AML-193 (cell line): ENCODE results near the gene GRB2.

ENCODE experiments used
- DNase-seq, 2 experiments: peaks; one replicate each; lab custom pipeline; 2025; lab: John Stamatoyannopoulos, UW

The GRB2 gene

GRCh38 chr17:75414488-75414887 is 9.0 kb upstream of the GRB2 start:
- no peak for DNase-seq

- peak; percentile 72 to 83 for DNase-seq
These were observed 7.2 kb upstream of the GRB2 start for GRCh38 chr17:75412455-75413317.

- DNase-seq = peak; percentile 77 to 85
These were observed 6.0 kb upstream of the GRB2 start for GRCh38 chr17:75411328-75412067.

- DNase-seq = no peak
These were observed 4.7 kb upstream of the GRB2 start for GRCh38 chr17:75410141-75410540.

- DNase-seq = no peak
These were observed 2.3 kb upstream of the GRB2 start for GRCh38 chr17:75407655-75408352.

GRCh38 chr17:75406222-75406615 is 741 bp upstream of the GRB2 start:
- peak in 1 of 2 experiments; percentile 42 for DNase-seq

- DNase-seq = peak in 1 of 2 experiments; percentile 16
These were observed 630 bp downstream of the GRB2 start for GRCh38 chr17:75404731-75405364.

GRCh38 chr17:75404223-75404730 is 1.2 kb downstream of the GRB2 start:
- peak; percentile 90 to 92 for DNase-seq

- DNase-seq = no peak
These were observed 2.3 kb downstream of the GRB2 start for GRCh38 chr17:75403131-75403530.

- no peak for DNase-seq
These were observed 3.5 kb downstream of the GRB2 start for GRCh38 chr17:75402026-75402425.

- DNase-seq = no peak
These were observed 5.0 kb downstream of the GRB2 start for GRCh38 chr17:75400326-75400939.

- no peak for DNase-seq
These were observed 7.2 kb downstream of the GRB2 start for GRCh38 chr17:75398279-75398678.

GRCh38 chr17:75397217-75397616 is 8.3 kb downstream of the GRB2 start:
- no peak for DNase-seq

- DNase-seq = no peak
These were observed 8.7 kb downstream of the GRB2 start for GRCh38 chr17:75396796-75397195.

- DNase-seq = no peak
These were observed 9.5 kb downstream of the GRB2 start for GRCh38 chr17:75396025-75396424.

- DNase-seq = no peak
These were observed 11.1 kb downstream of the GRB2 start for GRCh38 chr17:75394332-75394918.

- peak; percentile 95 to 98 for DNase-seq
These were observed 11.8 kb downstream of the GRB2 start for GRCh38 chr17:75393523-75394331.

- DNase-seq = no peak
These were observed 12.9 kb downstream of the GRB2 start for GRCh38 chr17:75392559-75392958.

- DNase-seq = no peak
These were observed 14.5 kb downstream of the GRB2 start for GRCh38 chr17:75390982-75391381.

GRCh38 chr17:75388476-75389030 is 16.9 kb downstream of the GRB2 start:
- DNase-seq = no peak
